Measurements from ENCODE around the gene PROKR1.

- TF ChIP-seq CTCF (optimal IDR thresholded peaks at IDR 0.05 in 1 of 3, IDR thresholded peaks at IDR 0.05 in 1 of 3, conservative IDR thresholded peaks at IDR 0.05 in 1 of 3; ENCODE audit: extremely low read depth in 1 of 3, insufficient read depth in 2 of 3, low read length in 3 of 3): no peak
- TF ChIP-seq EZH2 (IDR thresholded peaks at IDR 0.05; ENCODE audit: low read length): no peak
Measured at GRCh38 chr2:68698567-68699377, 55.4 kb downstream of the PROKR1 start.
